CD4-positive, CD25-positive, alpha-beta regulatory T cell (primary cell): ENCODE data around the gene RAD23B. TPM values are rescaled to one million over a fixed set of nuclear protein-coding genes. Genes with fewer than 3 reads are reported as not detected.

Source experiments
- ATAC-seq, 2 donors: fragments of 150-1000 bp; cut with Tn5 transposase; one replicate each; pipeline ENCODE4 v1.10.0; 2021; ENCODE audit warnings: low read depth in 2 of 2, moderate number of reproducible peaks in 2 of 2, moderate library complexity in 1 of 2
- DNase-seq, 3 donors: peaks; one replicate each; pipeline versions ENCODE4 v3.0.0 to v3.0.0-alpha.2; 2012 to 2022; ENCODE audit warnings: mixed read lengths in 1 of 3
- H3K27ac ChIP-seq: one replicate; pipeline ENCODE4 v1.7.0; 2013; ENCODE audit warnings: mild to moderate bottlenecking, low read length; ENCODE audit not compliant: insufficient read depth, poor library complexity, severe bottlenecking
- H3K27me3 ChIP-seq: one replicate; pipeline ENCODE4 v1.7.0; 2013; ENCODE audit warnings: low read length; ENCODE audit not compliant: control insufficient read depth, insufficient read depth
- H3K36me3 ChIP-seq: one replicate; pipeline ENCODE4 v1.7.0; 2013; ENCODE audit warnings: mild to moderate bottlenecking, low read length, moderate library complexity; ENCODE audit not compliant: control insufficient read depth, insufficient read depth
- H3K4me1 ChIP-seq: 2 replicates; pipeline ENCODE4 v1.7.0; 2013; ENCODE audit warnings: mild to moderate bottlenecking, low read length; ENCODE audit not compliant: insufficient read depth, control insufficient read depth, poor library complexity, severe bottlenecking
- H3K4me3 ChIP-seq: one replicate; pipeline ENCODE4 v1.7.0; 2013; ENCODE audit warnings: low read depth, mild to moderate bottlenecking, low read length, moderate library complexity
- H3K9me3 ChIP-seq, 2 experiments: 1 replicate in 1 of 2; 2 replicates in 1 of 2; pipeline ENCODE4 v1.7.0; 2013; ENCODE audit warnings: low read length in 2 of 2, mild to moderate bottlenecking in 1 of 2, moderate library complexity in 1 of 2; ENCODE audit not compliant: control insufficient read depth in 2 of 2
- H3K27ac Mint-ChIP-seq, 3 donors: one replicate each; pipeline ENCODE4 v1.8.0; 2020 to 2022; ENCODE audit warnings: mild to moderate bottlenecking in 3 of 3, mixed read lengths in 3 of 3, moderate library complexity in 2 of 3
- H3K27me3 Mint-ChIP-seq: one replicate; pipeline ENCODE4 v1.8.0; 2022; ENCODE audit warnings: mild to moderate bottlenecking, mixed read lengths
- H3K36me3 Mint-ChIP-seq: one replicate; pipeline ENCODE4 v1.8.0; 2020; ENCODE audit warnings: mixed read lengths
- H3K4me1 Mint-ChIP-seq, 4 donors: one replicate each; pipeline ENCODE4 v1.8.0; 2020 to 2022; ENCODE audit warnings: mixed read lengths in 4 of 4, mild to moderate bottlenecking in 1 of 4
- H3K4me3 Mint-ChIP-seq, 4 donors: one replicate each; pipeline ENCODE4 v1.8.0; 2020 to 2022; ENCODE audit warnings: mild to moderate bottlenecking in 4 of 4, mixed read lengths in 4 of 4, moderate library complexity in 3 of 4
- H3K9me3 Mint-ChIP-seq, 7 donors: one replicate each; pipeline ENCODE4 v1.8.0; 2020 to 2022; ENCODE audit warnings: mixed read lengths in 7 of 7, mild to moderate bottlenecking in 3 of 7, moderate library complexity in 2 of 7
- polyA plus RNA-seq, 4 donors: library from polyadenylated mRNA; unstranded; fragments of 300-500 nt; fragmentation: Illumina TruSeq; gene quantifications; one replicate each; pipeline ENCODE4 v1.2.3, GENCODE V29; 2021
- total RNA-seq: library from RNA; stranded (reverse); gene quantifications from one replicate; pipeline ENCODE4 v1.2.3, GENCODE V29; 2022

The RAD23B gene
- total RNA-seq: 65.4 TPM
- polyA plus RNA-seq: 10 to 100 TPM in 3 of 4 donors, 1 to 10 TPM in 1; 8.9 to 25.2 (median 15.1) TPM

GRCh38 chr9:107282759-107283622 is at the start of gene RAD23B:
TSS of gene RAD23B (plus strand) at chr9:107283279. CDS start at chr9:107283630, 351 bp downstream.
- peak within 1 kb of the TSS; percentile 92 to 97 (median 94) for H3K27ac Mint-ChIP-seq
- H3K4me3 Mint-ChIP-seq: peak within 1 kb of the TSS; percentile 95 to 99 (median 98)
- ATAC-seq (peak; percentile 90 to 91), DNase-seq (peak; percentile 97 to 99 (median 97))
- Histone ChIP-seq H3K4me3 (peak within 1 kb of the TSS; percentile 95), H3K27me3 (no peaks in the 10 kb centered on the region), H3K27ac (peak within 1 kb of the TSS; percentile 90), H3K4me1 (peaks cover 42% of the 10 kb centered on the region), H3K36me3 (no peaks in the 10 kb centered on the region), H3K9me3 (no peaks in the 10 kb centered on the region)
- peaks cover 15 to 56% (median 39%) of the 10 kb centered on the region in 4 donors for H3K4me1 Mint-ChIP-seq
- H3K27me3 Mint-ChIP-seq: peaks cover 5% of the 10 kb centered on the region
- H3K36me3 Mint-ChIP-seq: no peaks in the 10 kb centered on the region
- peaks cover 0 to 1% (median 0%) of the 10 kb centered on the region in 7 donors for H3K9me3 Mint-ChIP-seq

- H3K4me1 ChIP-seq: no peaks in the 10 kb centered on the region
- no peaks in the 10 kb centered on the region for H3K9me3 ChIP-seq
- H3K27me3 ChIP-seq: peaks cover 11% of the 10 kb centered on the region
- Mint-ChIP-seq H3K27me3 (peaks cover 27% of the 10 kb centered on the region), H3K36me3 (no peaks in the 10 kb centered on the region), H3K9me3 (peaks cover 0 to 2% (median 0%) of the 10 kb centered on the region in 7 donors), H3K4me3 (no peak overlapping the region), H3K4me1 (peaks cover 0 to 1% (median 0%) of the 10 kb centered on the region in 4 donors), H3K27ac (no peak overlapping the region)
- H3K27ac ChIP-seq: no peak overlapping the region
- ATAC-seq: no peak
- H3K4me3 ChIP-seq: no peak overlapping the region
- no peaks in the 10 kb centered on the region for H3K36me3 ChIP-seq
- no peak for DNase-seq
Measured at GRCh38 chr9:107235765-107236442, 47.2 kb upstream of the RAD23B start.

GRCh38 chr9:107237873-107238272 is 45.2 kb upstream of the RAD23B start:
- Mint-ChIP-seq H3K4me3 (no peak overlapping the region), H3K27ac (no peak overlapping the region), H3K36me3 (no peaks in the 10 kb centered on the region), H3K4me1 (peaks cover 4 to 11% (median 7%) of the 10 kb centered on the region in 4 donors), H3K27me3 (peaks cover 23% of the 10 kb centered on the region), H3K9me3 (peaks cover 0 to 1% (median 0%) of the 10 kb centered on the region in 7 donors)
- Histone ChIP-seq H3K36me3 (no peaks in the 10 kb centered on the region), H3K27me3 (peaks cover 8% of the 10 kb centered on the region), H3K27ac (no peak overlapping the region), H3K4me1 (no peaks in the 10 kb centered on the region), H3K4me3 (no peak overlapping the region), H3K9me3 (no peaks in the 10 kb centered on the region)
- DNase-seq: peak in 1 of 3 donors; percentile 24
- no peak for ATAC-seq

GRCh38 chr9:107239474-107239873 is 43.6 kb upstream of the RAD23B start:
- H3K4me1 ChIP-seq: no peaks in the 10 kb centered on the region
- Mint-ChIP-seq H3K27ac (no peak overlapping the region), H3K27me3 (peaks cover 18% of the 10 kb centered on the region), H3K9me3 (peaks cover 0 to 1% (median 0%) of the 10 kb centered on the region in 7 donors), H3K4me3 (no peak overlapping the region), H3K36me3 (no peaks in the 10 kb centered on the region), H3K4me1 (peaks cover 9 to 16% (median 12%) of the 10 kb centered on the region in 4 donors)
- peak in 1 of 2 donors; percentile 40 for ATAC-seq
- H3K27me3 ChIP-seq: peaks cover 4% of the 10 kb centered on the region
- H3K27ac ChIP-seq: no peak overlapping the region
- no peaks in the 10 kb centered on the region for H3K36me3 ChIP-seq
- peak in 2 of 3 donors; percentile 14 to 32 for DNase-seq
- no peak overlapping the region for H3K4me3 ChIP-seq
- H3K9me3 ChIP-seq: no peaks in the 10 kb centered on the region

- no peaks in the 10 kb centered on the region for H3K4me1 ChIP-seq
- Mint-ChIP-seq H3K4me3 (no peak overlapping the region), H3K36me3 (no peaks in the 10 kb centered on the region), H3K9me3 (peaks cover 0 to 1% (median 0%) of the 10 kb centered on the region in 7 donors), H3K4me1 (peaks cover 9 to 16% (median 12%) of the 10 kb centered on the region in 4 donors), H3K27me3 (peaks cover 18% of the 10 kb centered on the region), H3K27ac (no peak overlapping the region)
- peaks cover 4% of the 10 kb centered on the region for H3K27me3 ChIP-seq
- H3K9me3 ChIP-seq: no peaks in the 10 kb centered on the region
- no peak overlapping the region for H3K27ac ChIP-seq
- no peak overlapping the region for H3K4me3 ChIP-seq
- no peaks in the 10 kb centered on the region for H3K36me3 ChIP-seq
- DNase-seq (no peak), ATAC-seq (no peak)
Measured at GRCh38 chr9:107240260-107240659, 42.8 kb upstream of the RAD23B start.

GRCh38 chr9:107242073-107243030 is 40.7 kb upstream of the RAD23B start:
- H3K4me3 Mint-ChIP-seq: no peak overlapping the region
- H3K36me3 ChIP-seq: no peaks in the 10 kb centered on the region
- no peaks in the 10 kb centered on the region for H3K27me3 ChIP-seq
- ATAC-seq: no peak
- no peak overlapping the region for H3K27ac ChIP-seq
- no peaks in the 10 kb centered on the region for H3K9me3 ChIP-seq
- no peaks in the 10 kb centered on the region for H3K4me1 ChIP-seq
- no peaks in the 10 kb centered on the region for H3K36me3 Mint-ChIP-seq
- peak overlapping the region in 1 of 3 donors; percentile 32 for H3K27ac Mint-ChIP-seq
- H3K4me1 Mint-ChIP-seq: peaks cover 9 to 22% (median 12%) of the 10 kb centered on the region in 4 donors
- peak in 1 of 3 donors; percentile 29 for DNase-seq
- H3K4me3 ChIP-seq: no peak overlapping the region
- H3K9me3 Mint-ChIP-seq: peaks cover 0 to 1% (median 0%) of the 10 kb centered on the region in 7 donors
- peaks cover 4% of the 10 kb centered on the region for H3K27me3 Mint-ChIP-seq

GRCh38 chr9:107243742-107244141 is 39.3 kb upstream of the RAD23B start:
- no peaks in the 10 kb centered on the region for H3K27me3 ChIP-seq
- DNase-seq: peak in 1 of 3 donors; percentile 60

More at GRCh38 chr9:107243742-107244141, 39.3 kb upstream of the RAD23B start:
- Histone ChIP-seq H3K9me3 (no peaks in the 10 kb centered on the region), H3K36me3 (no peaks in the 10 kb centered on the region), H3K27ac (no peak overlapping the region), H3K4me3 (no peak overlapping the region), H3K4me1 (no peaks in the 10 kb centered on the region)
- H3K4me1 Mint-ChIP-seq: peaks cover 9 to 22% (median 12%) of the 10 kb centered on the region in 4 donors
- peak; percentile 89 for ATAC-seq
- peaks cover 0 to 1% (median 0%) of the 10 kb centered on the region in 7 donors for H3K9me3 Mint-ChIP-seq
- no peak overlapping the region for H3K4me3 Mint-ChIP-seq
- no peaks in the 10 kb centered on the region for H3K27me3 Mint-ChIP-seq
- no peaks in the 10 kb centered on the region for H3K36me3 Mint-ChIP-seq
- H3K27ac Mint-ChIP-seq: no peak overlapping the region
